ENCODE results near the gene SYNE1.

GRCh38 chr6:152166497-152166896 is 470.7 kb downstream of the SYNE1 start:
- TF ChIP-seq CTCF (IDR thresholded peaks at IDR 0.05), result no peak
- no peak for TF ChIP-seq POLR2A (IDR thresholded peaks at IDR 0.05)
